ENCODE results near the gene TYW1. TPM values are rescaled to one million over a fixed set of nuclear protein-coding genes. Genes with fewer than 3 reads are reported as not detected.

Gene TYW1
- total and polyA plus RNA-seq, 2 of the 8 experiments (the other 6 are each of a cell fraction or from before 2014, with no cell fraction given), result 8.8 to 16.2 TPM

GRCh38 chr7:67033251-67033650 is 36.6 kb downstream of the TYW1 start:
- no peaks in the 10 kb centered on the region for H3K79me1 ChIP-seq (ENCODE audit: low read depth, low read length)
- H3K4ac ChIP-seq (replicated peaks; ENCODE audit: insufficient read length, low read depth, low read length), result no peak overlapping the region
- no peak overlapping the region for H3K18ac ChIP-seq (ENCODE audit: extremely low read depth, low read length)
- no peak overlapping the region for H3K4me3 ChIP-seq (ENCODE audit: extremely low read depth in 1 of 4, insufficient read depth in 2 of 4, low read depth in 3 of 4, low read length in 4 of 4)
- no peaks in the 10 kb centered on the region for H3K4me1 ChIP-seq (replicated peaks in 1 of 4; ENCODE audit: control insufficient read depth in 3 of 4, insufficient read depth in 4 of 4, low read length in 3 of 4)
- ChIA-PET CTCF (ENCODE audit: partially characterized antibody) (interaction anchor here (1.4 kb wide), 1 partner anchor 206 kb away, joined by 6 read pairs; no protein-coding TSS in a partner anchor), POLR2A (ENCODE audit: partially characterized antibody) (no interaction called here)
- no peak overlapping the region for H3K23ac ChIP-seq (ENCODE audit: insufficient read length)
- H4K20me1 ChIP-seq (replicated peaks in 1 of 2; ENCODE audit: control insufficient read depth in 1 of 2, insufficient read depth in 2 of 2, low read length in 2 of 2), result no peaks in the 10 kb centered on the region
- H3K4me2 ChIP-seq (ENCODE audit: insufficient read depth in 1 of 2, low read depth in 2 of 2, low read length in 2 of 2), result no peak overlapping the region
- no peak overlapping the region for H2BK5ac ChIP-seq (ENCODE audit: low read depth, low read length)
- H3K56ac ChIP-seq (replicated peaks; ENCODE audit: insufficient read length, low read depth, low read length), result no peak overlapping the region
- no peak overlapping the region for H4K91ac ChIP-seq (replicated peaks; ENCODE audit: insufficient read length, low read length)
- no peak overlapping the region for H4K8ac ChIP-seq (ENCODE audit: extremely low read depth, insufficient read depth, low read length)
- H4K5ac ChIP-seq (ENCODE audit: insufficient read length, low read depth, low read length), result no peak overlapping the region
- H2BK15ac ChIP-seq (ENCODE audit: low read length), result no peak overlapping the region
- H2BK120ac ChIP-seq (replicated peaks; ENCODE audit: low read depth, low read length), result no peak overlapping the region
- H3K9me3 ChIP-seq (ENCODE audit: insufficient read depth in 2 of 2, low read depth in 1 of 2, low read length in 1 of 2), result peaks cover 2 to 3% of the 10 kb centered on the region in 2 experiments; a peak in 1 of 4 replicates
- H3K14ac ChIP-seq (ENCODE audit: insufficient read length), result no peak overlapping the region
- DNase-seq (ENCODE audit: low read depth in 1 of 2, low spot score in 2 of 2), result no peak
- no peaks in the 10 kb centered on the region for H3K27me3 ChIP-seq (replicated peaks in 1 of 4; ENCODE audit: control insufficient read depth in 3 of 4, extremely low read depth in 1 of 4, insufficient read depth in 3 of 4, low read length in 3 of 4)
- H3K9ac ChIP-seq (replicated peaks in 1 of 4; ENCODE audit: extremely low read depth in 1 of 4, low read depth in 3 of 4, low read length in 3 of 4), result no peak overlapping the region
- H2BK20ac ChIP-seq (ENCODE audit: low read length), result no peak overlapping the region
- no peaks in the 10 kb centered on the region for H3K79me2 ChIP-seq (ENCODE audit: control insufficient read depth in 1 of 2, insufficient read depth in 2 of 2, low read length in 2 of 2)
- H2AFZ ChIP-seq (ENCODE audit: low read length), result no peak overlapping the region
- FAIRE-seq, result no peak
- no peak overlapping the region for H2AK5ac ChIP-seq (ENCODE audit: low read depth, low read length)
- 97% methylated on average over 5 of the region's 5 CpGs; no CpG with 5 or more reads in 1 of the 2 experiments for WGBS, 2 experiments (ENCODE audit: extremely low coverage in 1 of 2, insufficient coverage in 1 of 2, insufficient read length in 1 of 2, insufficient replicate concordance in 2 of 2, low coverage in 1 of 2, low lambda C conversion rate in 2 of 2, missing lambda C conversion rate in 1 of 2)
- H3K36me3 ChIP-seq (ENCODE audit: control insufficient read depth in 2 of 4, insufficient read depth in 4 of 4, low read length in 3 of 4), result peaks cover 0 to 13% (median 4%) of the 10 kb centered on the region in 4 experiments; a peak in 2 of 8 replicates
- H3K23me2 ChIP-seq (ENCODE audit: low read depth, low read length), result no peaks in the 10 kb centered on the region
- no peak overlapping the region for H3K27ac ChIP-seq (ENCODE audit: low read depth, low read length)
- H2BK12ac ChIP-seq (ENCODE audit: low read depth, low read length), result no peak overlapping the region
- TF ChIP-seq KDM4A (IDR thresholded peaks at IDR 0.05; ENCODE audit: low read depth, low read length, severe bottlenecking), result no peak
- TF ChIP-seq EGR1 (IDR thresholded peaks at IDR 0.05; ENCODE audit: borderline replicate concordance, low read depth, low read length), result no peak
- TF ChIP-seq BACH1 (IDR thresholded peaks at IDR 0.05; ENCODE audit: low read length), result no peak
- no peak for TF ChIP-seq CTBP2 (IDR thresholded peaks at IDR 0.05; ENCODE audit: borderline replicate concordance, insufficient read depth, insufficient read length, low read length)
- TF ChIP-seq SP4 (IDR thresholded peaks at IDR 0.05; ENCODE audit: low read length), result no peak
- no peak for TF ChIP-seq TBP (IDR thresholded peaks at IDR 0.05; ENCODE audit: low read depth, low read length)
- no peak for TF ChIP-seq HDAC2 (IDR thresholded peaks at IDR 0.05; ENCODE audit: borderline replicate concordance in 1 of 2, low read depth in 2 of 2, low read length in 2 of 2)
- TF ChIP-seq SIRT6 (IDR thresholded peaks at IDR 0.05; ENCODE audit: low read length), result no peak
- no peak for TF ChIP-seq CREB1 (IDR thresholded peaks at IDR 0.05)
- no peak for TF ChIP-seq YY1 (IDR thresholded peaks at IDR 0.05; ENCODE audit: low read depth, low read length)

All from H1 (cell line).